H9 (cell line): ENCODE measurements around the gene SYK. TPM values are rescaled to one million over a fixed set of nuclear protein-coding genes. Genes with fewer than 3 reads are reported as not detected.

Experiments
- DNase-seq: peaks from one replicate; pipeline ENCODE4 v3.0.0-alpha.2; 2017
- H2AFZ ChIP-seq: one replicate; pipeline ENCODE4 v1.6.1; 2013; ENCODE audit warnings: mild to moderate bottlenecking, low read length, control low read depth, moderate library complexity
- H2AK5ac ChIP-seq: 2 replicates; pipeline ENCODE4 v1.6.1; 2013; ENCODE audit warnings: low read length, control low read depth, mixed read lengths; ENCODE audit not compliant: insufficient read length
- H2BK120ac ChIP-seq: one replicate; pipeline ENCODE4 v1.6.1; 2013; ENCODE audit warnings: low read depth, mild to moderate bottlenecking, low read length, control low read depth, inconsistent platforms; ENCODE audit not compliant: poor library complexity, severe bottlenecking
- H2BK12ac ChIP-seq: 2 replicates; pipeline ENCODE4 v1.6.1; 2013; ENCODE audit warnings: low read length, control low read depth, mixed read lengths, low read depth; ENCODE audit not compliant: insufficient read length
- H2BK15ac ChIP-seq: 2 replicates; pipeline ENCODE4 v1.6.1; 2013; ENCODE audit warnings: low read depth, low read length, control low read depth
- H2BK20ac ChIP-seq: one replicate; pipeline ENCODE4 v1.6.1; 2013; ENCODE audit warnings: low read depth, mild to moderate bottlenecking, low read length, control low read depth, inconsistent platforms; ENCODE audit not compliant: poor library complexity, severe bottlenecking
- H2BK5ac ChIP-seq: 2 replicates; pipeline ENCODE4 v1.6.1; 2013; ENCODE audit warnings: low read length, control low read depth, mixed read lengths; ENCODE audit not compliant: insufficient read length
- H3K14ac ChIP-seq: 2 replicates; pipeline ENCODE4 v1.6.1; 2013; ENCODE audit warnings: low read length, control low read depth; ENCODE audit not compliant: insufficient read depth
- H3K18ac ChIP-seq: 2 replicates; pipeline ENCODE4 v1.6.1; 2013; ENCODE audit warnings: low read depth, mild to moderate bottlenecking, mixed read lengths, low read length, control low read depth; ENCODE audit not compliant: insufficient read length
- H3K23ac ChIP-seq: 2 replicates; pipeline ENCODE4 v1.6.1; 2013; ENCODE audit warnings: low read length, control low read depth, mixed read lengths, low read depth; ENCODE audit not compliant: insufficient read length
- H3K23me2 ChIP-seq: 2 replicates; pipeline ENCODE4 v1.6.1; 2013; ENCODE audit warnings: low read depth, mild to moderate bottlenecking, mixed read lengths, low read length, control low read depth; ENCODE audit not compliant: insufficient read length, poor library complexity, severe bottlenecking
- H3K27ac ChIP-seq: 2 replicates; pipeline ENCODE4 v1.5.1; 2013; ENCODE audit warnings: low read length, control low read depth, mixed read lengths, low read depth; ENCODE audit not compliant: insufficient read length
- H3K27me3 ChIP-seq: 2 replicates; pipeline ENCODE4 v1.6.1; 2013; ENCODE audit warnings: low read length, control low read depth, inconsistent platforms; ENCODE audit not compliant: insufficient read depth
- H3K4ac ChIP-seq: 2 replicates; pipeline ENCODE4 v1.6.1; 2013; ENCODE audit warnings: low read depth, mild to moderate bottlenecking, control low read depth, inconsistent platforms, low read length, moderate library complexity
- H3K4me1 ChIP-seq: 2 replicates; pipeline ENCODE4 v1.6.1; 2013; ENCODE audit warnings: low read length, control low read depth, inconsistent platforms; ENCODE audit not compliant: insufficient read depth
- H3K4me2 ChIP-seq: 2 replicates; pipeline ENCODE4 v1.6.1; 2013; ENCODE audit warnings: low read length, control low read depth, mixed read lengths; ENCODE audit not compliant: insufficient read length, insufficient read depth
- H3K56ac ChIP-seq: 2 replicates; pipeline ENCODE4 v1.6.1; 2013; ENCODE audit warnings: low read depth, mild to moderate bottlenecking, mixed read lengths, low read length, control low read depth; ENCODE audit not compliant: insufficient read length
- H3K79me1 ChIP-seq: 2 replicates; pipeline ENCODE4 v1.6.1; 2013; ENCODE audit warnings: low read depth, mild to moderate bottlenecking, moderate library complexity, low read length, control low read depth, inconsistent platforms; ENCODE audit not compliant: insufficient read depth, poor library complexity, severe bottlenecking
- H3K79me2 ChIP-seq: 2 replicates; pipeline ENCODE4 v1.6.1; 2013; ENCODE audit warnings: low read length, control low read depth, inconsistent platforms; ENCODE audit not compliant: insufficient read depth
- H3K9ac ChIP-seq: 2 replicates; pipeline ENCODE4 v1.6.1; 2013; ENCODE audit warnings: low read length, control low read depth, mixed read lengths; ENCODE audit not compliant: insufficient read length; ENCODE audit errors: extremely low read depth
- H3K9me3 ChIP-seq: one replicate; pipeline ENCODE4 v1.6.1; 2013; ENCODE audit warnings: low read depth, low read length, inconsistent platforms; ENCODE audit not compliant: control insufficient read depth
- H3T11ph ChIP-seq: one replicate; pipeline ENCODE4 v1.6.1; 2013; ENCODE audit warnings: mild to moderate bottlenecking, low read length, control low read depth, inconsistent platforms
- H4K20me1 ChIP-seq: one replicate; pipeline ENCODE4 v1.6.1; 2013; ENCODE audit not compliant: control insufficient read depth, insufficient read length, insufficient read depth
- H4K5ac ChIP-seq: 2 replicates; pipeline ENCODE4 v1.6.1; 2013; ENCODE audit warnings: low read depth, mild to moderate bottlenecking, mixed read lengths, low read length, control low read depth; ENCODE audit not compliant: insufficient read length
- H4K8ac ChIP-seq: replicated peaks from 2 replicates; pipeline ENCODE4 v1.6.1; 2013; ENCODE audit warnings: low read length, control low read depth, mixed read lengths, low read depth; ENCODE audit not compliant: insufficient read length
- H4K91ac ChIP-seq: 2 replicates; pipeline ENCODE4 v1.6.1; 2013; ENCODE audit warnings: low read depth, mild to moderate bottlenecking, moderate library complexity, mixed read lengths, low read length, control low read depth; ENCODE audit not compliant: insufficient read length
- H3K27ac Mint-ChIP-seq, 3 experiments: 2 replicates in 2 of 3; 3 replicates in 1 of 3; pipeline ENCODE4 v1.8.0; 2020 to 2021; ENCODE audit warnings: mixed read lengths in 3 of 3, mild to moderate bottlenecking in 1 of 3, moderate library complexity in 1 of 3
- H3K27me3 Mint-ChIP-seq: 2 replicates; pipeline ENCODE4 v1.8.0; 2021; ENCODE audit warnings: low read depth, mild to moderate bottlenecking, moderate library complexity, mixed read lengths
- H3K36me3 Mint-ChIP-seq, 3 experiments: 2 replicates in 2 of 3; 3 replicates in 1 of 3; pipeline ENCODE4 v1.8.0; 2020 to 2021; ENCODE audit warnings: low read depth in 3 of 3, mixed read lengths in 3 of 3; ENCODE audit not compliant: insufficient read depth in 1 of 3
- H3K4me1 Mint-ChIP-seq, 2 experiments: 2 replicates each; pipeline ENCODE4 v1.8.0; 2020; ENCODE audit warnings: mixed read lengths in 2 of 2
- H3K4me3 Mint-ChIP-seq, 2 experiments: 2 replicates in 1 of 2; 3 replicates in 1 of 2; pipeline ENCODE4 v1.8.0; 2020 to 2021; ENCODE audit warnings: mild to moderate bottlenecking in 2 of 2, mixed read lengths in 2 of 2, moderate library complexity in 1 of 2
- H3K9me3 Mint-ChIP-seq, 2 experiments: 2 replicates in 1 of 2; 3 replicates in 1 of 2; pipeline ENCODE4 v1.8.0; 2020; ENCODE audit warnings: mild to moderate bottlenecking in 2 of 2, mixed read lengths in 2 of 2, moderate library complexity in 1 of 2
- WGBS: extraction: QIAGEN DNeasy Blood & Tissue Kit; methylation state at CpG from one replicate; pipeline ENCODE4 v1.1.7; 2013; ENCODE audit warnings: missing lambda C conversion rate, low lambda C conversion rate, mixed read lengths; ENCODE audit not compliant: insufficient read length; ENCODE audit errors: extremely low coverage; 5-methylcytosine and 5-hydroxymethylcytosine counted together
- total RNA-seq: library from RNA; stranded (reverse); gene quantifications from 2 replicates; pipeline ENCODE4 v1.2.1, GENCODE V29; 2021
- TF ChIP-seq, protein P1 (sequence below): fragments of 200-600 bp; sonication (generic); conservative IDR thresholded peaks from 3 replicates; pipeline ENCODE4 v1.8.0; 2021; ENCODE audit warnings: antibody characterized with exemption, mild to moderate bottlenecking

The SYK gene
- total RNA-seq, 1 experiment from 2014 or later, result 7.9 TPM

- no peaks in the 10 kb centered on the region for H3K79me2 ChIP-seq
- Mint-ChIP-seq H3K27me3 (no peaks in the 10 kb centered on the region), H3K4me1 (peaks cover 58 to 65% of the 10 kb centered on the region in 2 experiments), H3K27ac (peak overlapping the region in 1 of 3 experiments; percentile 66; a peak in 1 of 7 replicates), H3K4me3 (no peak overlapping the region), H3K9me3 (peaks cover 0 to 2% of the 10 kb centered on the region in 2 experiments; a peak in 2 of 5 replicates), H3K36me3 (no peaks in the 10 kb centered on the region)
- no peak overlapping the region for H3K14ac ChIP-seq
- DNase-seq, result no peak
- no peak overlapping the region for H3K23ac ChIP-seq
- no peak overlapping the region; the same call in 1 of the 2 replicates for H3K4ac ChIP-seq
- no peak overlapping the region for H3K27ac ChIP-seq
- no peak overlapping the region for H4K91ac ChIP-seq
- no peak overlapping the region for H2AFZ ChIP-seq
- no peak overlapping the region for H3K56ac ChIP-seq
- no peak overlapping the region for H3T11ph ChIP-seq
- H3K23me2 ChIP-seq, result no peaks in the 10 kb centered on the region
- no CpG with 5 or more reads among the region's 7 CpGs for WGBS
- H3K9ac ChIP-seq, result no peak overlapping the region
- H2BK12ac ChIP-seq, result no peak overlapping the region
- no peak overlapping the region for H2BK20ac ChIP-seq
- no peaks in the 10 kb centered on the region for H4K20me1 ChIP-seq
- no peak overlapping the region for H2BK5ac ChIP-seq
- no peak overlapping the region for H4K5ac ChIP-seq
- H3K4me2 ChIP-seq, result no peak overlapping the region
- TF ChIP-seq, protein P1, sequence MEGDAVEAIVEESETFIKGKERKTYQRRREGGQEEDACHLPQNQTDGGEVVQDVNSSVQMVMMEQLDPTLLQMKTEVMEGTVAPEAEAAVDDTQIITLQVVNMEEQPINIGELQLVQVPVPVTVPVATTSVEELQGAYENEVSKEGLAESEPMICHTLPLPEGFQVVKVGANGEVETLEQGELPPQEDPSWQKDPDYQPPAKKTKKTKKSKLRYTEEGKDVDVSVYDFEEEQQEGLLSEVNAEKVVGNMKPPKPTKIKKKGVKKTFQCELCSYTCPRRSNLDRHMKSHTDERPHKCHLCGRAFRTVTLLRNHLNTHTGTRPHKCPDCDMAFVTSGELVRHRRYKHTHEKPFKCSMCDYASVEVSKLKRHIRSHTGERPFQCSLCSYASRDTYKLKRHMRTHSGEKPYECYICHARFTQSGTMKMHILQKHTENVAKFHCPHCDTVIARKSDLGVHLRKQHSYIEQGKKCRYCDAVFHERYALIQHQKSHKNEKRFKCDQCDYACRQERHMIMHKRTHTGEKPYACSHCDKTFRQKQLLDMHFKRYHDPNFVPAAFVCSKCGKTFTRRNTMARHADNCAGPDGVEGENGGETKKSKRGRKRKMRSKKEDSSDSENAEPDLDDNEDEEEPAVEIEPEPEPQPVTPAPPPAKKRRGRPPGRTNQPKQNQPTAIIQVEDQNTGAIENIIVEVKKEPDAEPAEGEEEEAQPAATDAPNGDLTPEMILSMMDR, result no peak
- H3K4me1 ChIP-seq, result no peaks in the 10 kb centered on the region
- no peak overlapping the region for H2BK120ac ChIP-seq
- no peak overlapping the region for H2BK15ac ChIP-seq
- H4K8ac ChIP-seq, result no peak overlapping the region
- H3K9me3 ChIP-seq, result no peaks in the 10 kb centered on the region
- H3K27me3 ChIP-seq, result no peaks in the 10 kb centered on the region
- H3K18ac ChIP-seq, result no peak overlapping the region
- H2AK5ac ChIP-seq, result no peak overlapping the region
- no peaks in the 10 kb centered on the region for H3K79me1 ChIP-seq
Measured at GRCh38 chr9:90895786-90896185, 94.2 kb downstream of the SYK start.
